Midbrain (tissue), 1 donor: ENCODE data around the gene GSDME.
"Not testable (repeated sequence)": the region's sequence is repeated elsewhere in the genome, so short reads cannot be mapped to it uniquely, and the experiment has no call there.

Source experiments
- DNase-seq: peaks from one replicate; lab custom pipeline; 2025; lab: John Stamatoyannopoulos, UW

Gene GSDME

DNA sequence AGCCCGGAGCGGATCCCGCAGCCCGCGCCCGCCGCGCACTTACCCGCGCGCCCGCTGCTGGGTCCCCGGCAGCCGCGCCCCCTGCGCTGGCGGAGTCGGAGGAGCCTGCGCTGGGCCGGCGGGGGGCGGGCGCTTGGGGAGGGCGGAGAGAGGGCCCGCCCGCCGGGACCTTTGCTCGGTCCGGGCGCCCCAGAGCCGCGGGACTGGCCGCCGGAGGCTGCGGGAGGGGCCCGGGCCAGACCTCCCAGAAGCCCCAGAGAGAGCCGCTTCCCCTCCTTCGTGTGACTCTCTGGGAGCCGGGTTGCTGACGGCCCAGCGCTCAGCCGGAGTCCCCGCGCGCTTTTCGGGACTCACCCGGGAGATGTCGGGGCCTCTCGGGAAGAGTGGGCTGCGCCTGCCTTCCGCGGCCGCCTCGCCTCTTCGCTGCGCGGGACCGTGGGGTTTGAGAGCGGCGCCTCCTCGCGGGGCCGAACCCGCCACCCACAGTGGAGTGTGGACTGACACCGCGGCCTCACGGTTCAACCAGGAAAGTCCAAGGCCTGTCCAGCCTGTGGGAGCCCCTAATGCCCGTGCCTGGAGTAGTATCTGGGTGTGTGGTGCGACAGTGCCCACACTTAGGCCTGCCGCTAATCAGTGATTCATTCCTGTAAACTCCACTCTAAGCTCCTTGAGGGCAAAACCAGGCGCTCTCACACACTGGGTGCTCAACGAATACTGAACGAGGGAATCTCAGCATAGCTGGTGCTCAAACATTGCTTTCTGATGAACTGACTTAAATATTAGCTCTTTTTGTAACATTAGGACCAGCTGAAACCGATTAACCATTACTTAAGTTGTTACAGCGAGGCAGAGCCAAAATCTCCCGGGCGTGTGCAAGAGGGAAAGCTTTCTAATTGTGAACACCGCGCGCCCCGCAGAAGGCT, at the start of gene GSDME:
Gene GSDME (minus strand): TSS at position 112 of the 923 bp plus-strand sequence. CDS start 7,690 bp downstream, outside the sequence.
- peak; percentile 54 for DNase-seq

- no peak for DNase-seq
These were observed 45.0 kb upstream of the GSDME start for GRCh38 chr7:24802300-24802699.

GRCh38 chr7:24801883-24802282, 44.6 kb upstream of the GSDME start:
- DNase-seq = no peak

DNA sequence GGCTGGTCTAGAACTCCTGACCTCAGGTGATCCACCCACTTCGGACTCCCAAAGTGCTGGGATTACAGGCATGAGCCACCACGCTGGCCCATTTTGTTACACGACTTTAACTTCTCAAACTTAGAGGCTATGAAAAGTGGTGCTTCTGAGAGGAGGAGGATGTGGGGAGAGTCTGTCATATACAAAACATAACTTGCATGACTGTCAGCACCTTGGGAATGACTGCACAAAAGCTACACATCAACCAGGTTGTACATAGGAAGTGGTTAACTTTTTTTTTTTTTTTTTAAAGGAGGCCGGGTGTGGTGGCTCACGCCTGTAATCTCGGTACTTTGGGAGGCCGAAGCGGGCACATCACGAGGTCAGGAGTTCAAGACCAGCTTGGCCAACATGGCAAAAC, 43.4 kb upstream of the GSDME start:
- DNase-seq = no peak

- no peak for DNase-seq
These were observed 42.8 kb upstream of the GSDME start for GRCh38 chr7:24800073-24800472.

DNA sequence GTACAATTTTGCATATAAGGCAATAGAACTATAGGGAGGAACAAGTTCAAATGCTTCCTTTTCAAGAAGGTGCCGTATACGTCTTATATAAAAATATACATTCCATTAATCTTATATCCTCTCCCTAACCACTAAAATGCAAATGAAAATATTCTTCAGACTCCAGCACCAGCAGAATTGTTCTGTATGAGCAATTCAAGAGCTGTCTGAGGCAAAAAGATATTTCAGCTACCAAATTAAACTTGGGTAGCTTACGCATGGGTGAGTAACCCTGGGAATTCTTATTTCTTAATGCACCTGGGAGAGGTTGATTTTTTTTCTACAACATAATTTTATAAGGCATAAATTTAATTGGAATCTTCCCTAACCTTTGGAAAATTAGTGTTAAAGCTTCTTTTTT, 42.2 kb upstream of the GSDME start:
- DNase-seq = no peak

GRCh38 chr7:24798261-24798660, 41.0 kb upstream of the GSDME start:
- no peak for DNase-seq

GRCh38 chr7:24797270-24797669, 40.0 kb upstream of the GSDME start:
- DNase-seq = no peak

DNA sequence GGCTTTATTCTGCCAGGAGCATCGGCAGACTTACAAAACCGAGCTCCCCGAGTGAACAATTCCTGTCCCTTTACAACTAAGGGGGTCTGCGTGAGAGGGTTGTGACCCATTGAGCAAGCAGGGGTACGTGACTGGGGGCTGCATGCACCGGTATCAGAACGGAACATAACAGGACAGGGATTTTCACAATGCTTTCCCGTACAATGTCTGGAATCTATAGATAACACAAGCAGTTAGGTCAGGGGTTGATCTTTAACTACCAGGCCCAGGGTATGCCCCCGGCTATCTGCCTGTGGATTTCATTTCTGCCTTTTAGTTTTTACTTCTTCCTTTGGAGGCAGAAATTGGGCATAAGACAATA, 38.1 kb upstream of the GSDME start:
- no peak for DNase-seq

DNA sequence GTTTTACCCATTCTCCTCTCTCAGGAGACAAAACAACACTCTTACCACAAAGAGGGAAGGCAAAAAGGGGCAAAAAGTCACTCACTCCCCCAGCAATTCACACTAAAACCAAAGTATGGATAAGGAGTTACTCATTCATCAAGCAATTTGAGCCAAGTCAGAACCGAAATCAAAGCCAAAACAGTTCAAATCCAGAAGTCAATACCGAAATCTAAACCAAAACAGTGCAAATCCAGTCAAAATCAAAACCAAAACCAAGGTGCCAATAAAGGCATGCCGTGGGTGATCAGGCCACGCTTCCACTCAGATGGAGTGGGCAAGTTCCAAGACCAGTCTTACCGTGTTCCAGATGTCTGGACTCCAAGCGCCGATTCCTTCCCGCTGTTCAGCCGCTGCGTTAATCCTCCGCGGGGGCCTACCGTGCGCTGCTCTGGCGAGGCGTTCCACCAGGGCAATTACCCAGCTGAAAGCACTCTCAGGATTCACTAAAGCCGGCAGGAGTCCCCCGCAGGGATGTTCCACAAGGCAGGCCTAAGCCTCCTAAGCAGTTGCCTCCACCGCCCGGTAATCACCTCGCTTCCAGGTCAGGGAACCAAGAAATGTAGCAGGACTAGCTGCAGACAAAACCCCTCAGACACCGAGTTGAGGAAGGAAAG, 37.6 kb upstream of the GSDME start:
- not testable (repeated sequence) for DNase-seq

- DNase-seq = no peak
These were observed 36.9 kb upstream of the GSDME start for GRCh38 chr7:24793982-24794648.

DNA sequence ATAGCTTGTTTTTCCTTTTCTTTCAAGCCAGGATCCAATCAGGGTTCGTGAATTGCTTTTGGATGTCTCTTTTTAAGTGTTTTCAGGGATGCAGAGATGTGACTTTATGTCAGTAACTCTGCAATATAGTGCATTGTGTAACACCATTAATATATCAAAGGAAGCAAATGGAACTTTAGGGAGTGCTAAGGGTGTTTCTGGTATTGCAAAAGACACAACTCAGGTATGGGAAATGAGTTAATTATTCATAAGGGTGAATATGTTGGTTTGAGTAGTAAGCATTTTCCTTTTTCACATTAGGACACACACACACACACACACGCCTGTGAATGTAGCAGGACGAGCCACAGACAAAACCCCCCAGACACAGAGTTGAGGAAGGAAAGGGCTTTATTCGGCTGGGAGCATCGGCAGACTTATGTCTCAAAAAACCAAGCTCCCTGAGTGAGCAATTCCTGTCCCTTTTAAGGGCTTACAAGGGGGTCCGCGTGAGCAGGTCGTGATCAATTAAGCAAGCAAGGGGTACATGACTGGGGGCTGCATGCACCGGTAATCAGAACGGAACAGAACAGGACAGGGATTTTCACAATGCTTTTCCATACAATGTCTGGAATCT, 31.8 kb upstream of the GSDME start:
- DNase-seq = no peak

DNA sequence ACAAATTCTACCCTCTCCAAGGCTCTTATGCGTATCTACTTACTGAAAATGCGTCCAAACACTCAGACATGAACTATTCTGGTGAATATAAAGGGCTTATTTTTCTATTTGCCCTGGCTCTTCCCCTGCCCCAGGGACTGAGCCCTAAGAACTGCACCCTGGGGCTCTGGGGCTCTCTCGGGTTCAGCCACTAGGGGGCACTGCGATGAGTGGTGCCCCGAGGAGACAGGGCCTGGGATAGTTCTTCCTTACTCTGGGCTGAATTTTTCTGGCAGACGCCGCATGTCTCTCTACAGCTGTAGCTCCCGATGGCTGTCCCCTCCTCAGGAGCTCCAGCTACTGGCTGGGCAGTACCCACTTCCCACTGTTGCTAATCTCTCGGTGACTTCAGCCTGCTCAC, 30.8 kb upstream of the GSDME start:
- DNase-seq = no peak

DNA sequence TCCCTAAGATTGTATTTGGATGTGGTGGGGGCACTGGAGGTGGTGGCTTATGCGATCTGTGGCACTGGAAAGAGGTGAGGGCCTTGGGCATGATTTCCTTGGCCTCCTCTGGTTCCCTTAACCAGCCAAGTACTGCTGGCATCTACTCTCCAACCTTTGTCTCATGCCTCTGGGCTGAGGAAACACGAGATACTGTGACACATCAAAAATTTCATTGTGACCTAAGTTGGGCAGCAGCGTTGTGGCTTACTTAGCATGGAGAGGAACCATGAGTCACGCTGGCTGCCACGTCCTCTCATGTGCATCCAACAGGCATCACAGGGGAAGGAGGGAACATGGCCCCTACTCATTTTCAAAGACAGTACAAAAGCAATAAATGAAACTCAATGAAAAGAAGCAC, 29.7 kb upstream of the GSDME start:
- peak; percentile 7 for DNase-seq

- no peak for DNase-seq
These were observed 29.0 kb upstream of the GSDME start for GRCh38 chr7:24786306-24786705.

- no peak for DNase-seq
These were observed 27.0 kb upstream of the GSDME start for GRCh38 chr7:24784277-24784676.

DNA sequence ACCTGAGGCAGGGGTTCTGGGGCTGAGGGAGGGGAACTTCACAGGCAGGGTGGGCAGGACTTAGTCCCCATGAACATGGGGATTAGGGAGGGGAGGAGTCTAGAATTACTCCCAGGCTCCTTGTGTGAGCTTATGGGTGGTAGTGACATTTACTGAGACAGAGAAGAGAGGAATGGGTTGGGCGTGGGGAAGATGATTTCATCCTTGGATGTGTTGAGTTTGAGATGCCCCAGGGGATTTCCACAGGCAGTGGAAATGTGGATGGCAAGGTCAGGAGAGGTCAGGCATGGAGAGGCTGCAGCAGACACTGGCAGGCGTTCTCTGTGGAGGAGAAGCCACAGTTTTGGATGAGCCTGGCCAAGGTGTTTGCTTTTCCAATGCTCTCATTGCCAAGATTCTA, 26.4 kb upstream of the GSDME start:
- DNase-seq = no peak

DNA sequence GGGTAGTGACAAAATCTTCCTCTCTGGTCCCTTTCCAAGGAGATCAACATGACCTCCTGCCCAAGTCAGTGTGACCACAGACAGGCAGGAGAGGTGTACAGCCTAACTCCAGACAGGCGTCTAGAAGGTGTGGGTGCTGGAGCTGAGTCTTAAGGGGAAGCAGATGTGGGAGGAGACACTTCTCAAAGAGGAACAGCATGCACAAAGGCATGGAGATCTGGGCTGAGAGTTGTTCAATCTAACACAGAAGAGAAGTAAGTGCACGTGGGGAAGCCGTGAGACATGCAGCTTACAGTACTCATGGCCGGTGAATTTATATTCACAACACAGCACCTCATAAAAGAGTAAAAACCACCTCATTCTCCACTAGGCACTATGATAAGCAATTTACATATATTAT, 23.8 kb upstream of the GSDME start:
- DNase-seq = peak; percentile 25

DNA sequence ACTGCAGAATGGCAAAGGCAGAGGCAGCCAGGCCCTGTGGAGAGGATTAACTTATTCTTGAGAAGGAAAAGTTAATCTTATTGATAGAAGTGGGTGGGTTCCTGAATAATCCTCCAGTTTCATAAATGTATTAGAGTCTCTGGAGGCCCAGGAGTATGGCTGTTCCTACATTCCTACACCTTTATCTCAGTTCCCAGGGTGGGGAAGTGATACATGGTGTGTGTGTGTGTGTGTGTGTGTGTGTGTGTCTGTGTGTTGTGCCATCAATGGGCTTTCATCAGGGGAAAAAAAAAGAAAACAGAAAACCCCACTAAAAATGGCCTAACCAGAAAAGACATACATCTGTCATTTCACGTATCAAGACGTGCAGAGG, 22.0 kb upstream of the GSDME start:
- no peak for DNase-seq

GRCh38 chr7:24778543-24779282, 21.4 kb upstream of the GSDME start:
- peak; percentile 8 for DNase-seq

DNA sequence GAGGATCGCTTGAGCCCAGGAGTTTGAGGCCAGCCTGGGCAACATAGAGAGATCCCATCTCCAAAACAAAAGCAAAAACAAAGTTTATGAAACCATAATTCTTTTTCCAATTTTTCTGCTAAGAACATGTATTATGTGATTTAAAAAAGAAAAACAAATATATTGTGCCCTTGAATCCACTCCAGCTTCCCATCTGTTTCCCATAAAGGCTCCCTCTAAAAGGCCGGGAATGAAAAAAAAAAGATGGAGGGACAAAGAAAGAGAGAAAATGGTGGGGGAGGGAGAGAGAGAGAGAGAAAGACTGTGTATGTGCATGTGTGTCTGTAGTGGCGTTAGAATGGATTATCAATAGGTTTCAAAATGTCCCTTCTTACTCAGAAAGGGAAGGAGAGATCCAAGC, 20.5 kb upstream of the GSDME start:
- no peak for DNase-seq

DNA sequence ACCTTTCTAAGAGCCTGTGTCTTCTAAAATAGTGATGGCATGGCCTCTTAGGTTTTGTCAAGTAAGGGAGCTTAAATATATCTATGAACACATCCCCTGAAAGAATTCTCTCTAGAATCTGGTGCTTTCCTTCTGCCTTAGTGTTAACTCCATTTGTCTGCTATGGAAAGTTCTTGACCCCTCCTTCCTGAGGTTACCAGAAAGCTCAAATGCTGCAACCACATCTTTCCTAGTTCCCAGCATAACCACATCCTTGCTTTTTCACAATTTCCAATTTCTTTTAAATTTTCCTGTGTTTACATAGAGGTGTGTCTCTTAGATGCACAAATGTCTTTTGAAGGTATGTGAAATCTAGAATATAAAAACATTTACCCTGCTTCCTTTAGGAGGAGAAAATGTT, 16.4 kb upstream of the GSDME start:
- no peak for DNase-seq
